ENCODE results near the gene JPH3. TPM values are rescaled to one million over a fixed set of nuclear protein-coding genes. Genes with fewer than 3 reads are reported as not detected.

JPH3 gene
- total and polyA plus RNA-seq, 12 donors = 0.06 to 0.79 (median 0.10) TPM; not detected in 6

- WGBS, 2 donors = 79 to 84% methylated on average over 8 of the region's 8 CpGs
- Histone ChIP-seq H3K9me3 (no peaks in the 10 kb centered on the region), H3K27me3 (no peaks in the 10 kb centered on the region), H3K27ac (no peak overlapping the region), H3K4me1 (peaks cover 0 to 8% (median 0%) of the 10 kb centered on the region in 9 donors), H3K4me3 (no peak overlapping the region), H3K36me3 (peaks cover 0 to 87% (median 22%) of the 10 kb centered on the region in 9 donors)
- TF ChIP-seq CTCF (IDR thresholded peaks at IDR 0.05) = no peak
- intact Hi-C loops (cut with DNase I) = no loop called here
- ATAC-seq = no peak
- no peak for DNase-seq
These were observed 143.9 kb downstream of the JPH3 start for GRCh38 chr16:87746178-87746577.

Other genes starting within 250 kb of the JPH3 start
- 10 to 100 TPM; 58.3 to 94.3 (median 74.0) TPM for gene FBXO31, start 218.7 kb upstream of the JPH3 start, total RNA-seq
- gene FBXO31, start 218.7 kb upstream of the JPH3 start, polyA plus RNA-seq = 10 to 100 TPM; 15.1 to 21.4 TPM
- 100 to 1,000 TPM; 109 to 141 (median 125) TPM for gene MAP1LC3B, start 210.2 kb upstream of the JPH3 start, total RNA-seq
- gene MAP1LC3B, start 210.2 kb upstream of the JPH3 start, polyA plus RNA-seq = 100 to 1,000 TPM in 1 of 2 donors, 10 to 100 TPM in 1; 47.0 to 161 TPM
- gene ZCCHC14, start 109.5 kb upstream of the JPH3 start, total RNA-seq = 10 to 100 TPM; 10.6 to 19.3 (median 16.1) TPM
- gene ZCCHC14, start 109.5 kb upstream of the JPH3 start, polyA plus RNA-seq = 1 to 10 TPM; 4.5 to 8.9 TPM
- gene KLHDC4, start 163.5 kb downstream of the JPH3 start, total RNA-seq = 10 to 100 TPM in 9 of 10 donors, 1 to 10 TPM in 1; 7.8 to 19.0 (median 12.9) TPM
- gene KLHDC4, start 163.5 kb downstream of the JPH3 start, polyA plus RNA-seq = 10 to 100 TPM; 14.3 to 31.7 TPM

Measured in heart right ventricle (tissue), 16 donors.